HG02852 (cell line): Measurements from ENCODE around the gene GPD1L.

Source experiments
- ATAC-seq: cut with Tn5 transposase; IDR thresholded peaks from one replicate; pipeline ENCODE4 v1.9.1; 2021; ENCODE audit warnings: mild to moderate bottlenecking, moderate library complexity; ENCODE audit not compliant: unreplicated experiment

GPD1L gene

DNA sequence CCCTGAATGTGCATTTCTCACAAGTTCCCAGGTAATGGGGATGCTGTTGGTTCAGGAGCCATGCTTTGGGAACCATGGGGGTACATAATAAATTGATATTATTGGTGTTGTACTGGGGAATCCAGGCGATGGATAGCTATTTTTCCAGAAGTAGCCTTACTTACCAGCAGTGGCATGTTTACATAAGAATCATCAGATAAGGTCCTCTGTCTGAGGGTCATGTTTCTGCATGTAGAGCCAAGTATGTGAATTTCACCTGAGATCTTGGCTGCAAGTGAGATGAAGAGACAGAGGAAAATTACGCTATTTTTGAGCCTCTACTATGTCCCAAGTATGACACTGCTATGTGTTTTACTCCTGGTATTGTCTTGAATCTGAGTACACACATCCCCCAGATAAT lies 26.3 kb downstream of the GPD1L start:
- no peak for ATAC-seq

DNA sequence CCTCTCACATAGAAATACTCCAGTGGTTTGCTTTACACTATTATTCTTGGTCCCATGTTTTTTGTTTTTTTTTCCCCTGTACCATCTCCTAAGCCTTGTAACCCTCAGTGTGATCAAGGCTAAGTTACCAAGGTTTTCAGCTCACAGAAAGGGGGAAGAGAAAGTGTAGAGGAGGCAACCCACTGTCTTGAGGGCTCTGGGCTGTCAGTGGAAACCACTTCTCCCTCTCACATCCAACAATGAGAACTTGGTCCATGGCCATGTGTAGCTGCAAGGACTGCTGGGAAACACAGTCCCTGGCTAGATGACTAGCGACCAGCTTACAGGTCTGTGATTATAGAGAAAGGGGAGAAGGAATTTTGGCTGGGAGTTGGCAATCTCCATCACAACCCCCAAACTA lies 30.3 kb downstream of the GPD1L start:
- no peak for ATAC-seq

DNA sequence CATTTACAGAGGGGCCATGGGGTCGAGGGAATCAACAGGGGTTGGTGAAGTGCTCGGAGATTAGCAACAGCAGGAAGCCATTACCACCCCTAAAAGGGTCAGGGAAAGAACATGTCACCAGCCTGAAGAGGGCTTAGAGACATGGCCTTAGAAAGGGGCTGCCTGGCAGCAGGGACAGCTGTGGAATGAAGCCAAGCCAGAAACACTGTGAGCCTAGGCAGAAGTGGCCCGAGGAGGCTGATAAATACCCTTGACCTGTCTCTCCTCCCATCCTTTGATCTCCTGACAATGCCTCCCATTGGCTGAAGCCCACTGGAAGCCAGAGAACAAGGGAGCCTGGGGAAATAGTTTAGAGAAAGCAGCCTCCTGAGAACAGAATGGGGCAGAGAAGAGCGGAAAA lies 31.4 kb downstream of the GPD1L start:
- no peak for ATAC-seq

DNA sequence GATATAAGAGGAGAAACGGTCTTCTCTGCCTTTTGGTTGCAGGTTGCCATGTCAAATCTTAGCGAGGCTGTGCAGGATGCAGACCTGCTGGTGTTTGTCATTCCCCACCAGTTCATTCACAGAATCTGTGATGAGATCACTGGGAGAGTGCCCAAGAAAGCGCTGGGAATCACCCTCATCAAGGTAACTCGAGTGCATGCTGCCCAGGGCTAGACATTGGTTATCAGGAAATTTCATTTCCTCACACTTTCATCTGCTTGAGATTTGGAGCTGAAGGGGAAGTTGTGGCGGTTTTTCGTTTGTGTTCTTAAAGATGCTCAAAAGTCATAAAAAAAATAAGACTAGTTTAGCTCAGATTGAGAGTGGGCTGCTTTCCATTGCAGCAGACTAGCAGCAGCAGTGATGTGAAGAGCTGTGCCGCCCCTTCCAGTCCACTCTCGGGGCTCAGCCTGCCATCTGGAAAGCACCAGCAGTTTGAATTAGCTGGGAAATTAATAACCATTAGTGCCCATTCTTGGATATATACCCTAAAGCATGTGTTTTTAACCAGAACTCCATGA lies 32.2 kb downstream of the GPD1L start:
- no peak for ATAC-seq

DNA sequence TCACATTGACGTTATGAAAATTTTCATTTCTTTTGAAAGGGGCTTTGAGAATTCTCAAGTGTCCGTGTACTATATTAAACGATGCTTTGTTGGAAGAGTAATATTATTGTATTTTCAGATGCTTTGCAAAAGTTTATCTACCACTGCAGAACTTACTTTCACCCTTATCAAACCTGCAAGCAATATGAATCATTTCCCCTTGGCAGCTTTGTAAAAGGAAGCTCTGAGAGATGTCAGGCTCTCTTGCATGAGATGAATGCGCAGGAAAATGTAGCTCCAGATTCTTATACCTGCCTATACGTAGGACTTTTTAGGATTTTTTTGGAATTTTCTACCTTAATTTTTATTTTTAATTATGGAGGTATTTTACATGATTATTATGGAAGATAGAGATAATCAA lies 34.5 kb downstream of the GPD1L start:
- ATAC-seq = no peak

DNA sequence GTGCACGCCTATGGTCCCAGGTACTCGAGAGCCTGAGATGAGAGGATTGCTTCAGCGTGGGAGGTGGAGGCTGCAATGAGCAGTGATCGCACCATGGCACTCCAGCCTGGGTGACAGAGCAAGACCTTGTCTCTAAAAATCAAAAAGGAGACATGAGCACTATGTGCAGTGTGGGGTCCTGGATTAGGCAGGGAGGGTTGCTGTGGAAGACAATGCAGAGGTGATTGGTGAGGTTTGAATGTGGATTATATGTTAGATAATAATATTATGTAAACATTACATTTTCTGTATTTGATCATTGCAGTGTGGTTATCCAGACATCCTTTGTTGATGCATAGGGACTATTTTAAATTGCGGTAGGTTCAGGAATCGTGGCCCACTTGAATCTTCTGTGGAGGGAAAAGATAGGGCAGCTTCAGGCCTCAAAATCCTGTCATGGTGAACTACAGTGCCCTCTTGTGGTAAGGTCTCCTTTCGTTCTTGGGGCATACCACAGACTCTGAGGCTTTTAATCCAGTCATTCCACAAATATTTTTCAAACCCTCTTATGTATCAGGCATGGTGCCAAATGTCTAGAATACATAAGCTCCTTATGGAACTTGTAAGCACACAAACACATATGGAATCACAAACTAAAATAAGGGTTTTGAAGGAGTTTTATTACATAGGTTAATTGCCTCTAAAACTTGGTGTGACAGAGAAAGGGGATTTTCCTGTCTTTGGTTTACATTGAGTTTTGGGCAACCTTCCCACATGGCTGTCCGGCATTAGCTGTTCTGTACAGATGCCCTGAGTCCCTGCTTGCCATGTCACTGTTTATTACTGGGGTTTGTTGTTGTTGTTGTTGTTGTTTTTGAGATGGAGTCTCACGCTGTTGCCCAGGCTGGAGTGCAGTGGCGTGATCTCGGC lies 37.7 kb downstream of the GPD1L start:
- no peak for ATAC-seq

DNA sequence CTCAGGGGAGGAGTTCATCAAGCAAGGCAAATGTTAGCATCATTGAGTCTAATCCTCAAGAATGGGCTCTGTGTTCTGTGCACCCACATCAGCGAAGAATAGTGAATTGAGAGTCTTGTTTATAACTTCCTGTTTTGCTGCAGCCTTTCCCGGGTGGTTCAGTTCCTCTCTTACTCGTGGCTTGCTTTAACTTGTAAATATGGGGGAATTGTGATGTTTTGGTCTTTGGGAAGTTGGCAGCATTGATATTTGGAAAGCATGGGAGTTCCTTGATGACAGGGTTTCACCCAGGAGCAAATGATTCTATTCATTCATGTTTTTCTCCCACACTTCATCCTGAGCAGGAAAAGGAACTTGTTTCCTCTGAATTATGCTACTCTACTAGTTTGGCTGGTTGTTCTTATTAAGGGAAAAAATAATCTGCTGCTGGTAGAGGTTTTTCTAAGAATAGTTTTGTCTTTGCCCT lies 40.4 kb downstream of the GPD1L start:
- no peak for ATAC-seq

DNA sequence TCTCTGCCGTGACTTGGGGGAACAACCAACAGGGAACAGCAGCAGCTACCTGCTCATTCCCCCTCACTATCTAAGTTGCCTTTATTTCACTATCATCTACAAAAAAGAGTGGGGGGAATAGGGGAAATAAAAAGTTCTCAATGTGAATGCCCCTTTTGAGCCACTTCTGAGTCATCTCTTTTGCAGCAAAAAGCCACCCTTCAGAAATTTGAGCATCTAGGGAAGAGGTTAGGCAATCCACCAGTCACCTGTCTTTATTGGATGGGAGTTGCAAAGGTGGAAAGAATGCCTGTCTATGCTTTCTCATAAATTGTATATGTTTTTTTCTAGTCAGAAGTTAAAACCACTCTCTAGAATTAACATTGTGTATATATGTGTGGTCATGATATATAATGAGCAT lies 41.1 kb downstream of the GPD1L start:
- no peak for ATAC-seq

DNA sequence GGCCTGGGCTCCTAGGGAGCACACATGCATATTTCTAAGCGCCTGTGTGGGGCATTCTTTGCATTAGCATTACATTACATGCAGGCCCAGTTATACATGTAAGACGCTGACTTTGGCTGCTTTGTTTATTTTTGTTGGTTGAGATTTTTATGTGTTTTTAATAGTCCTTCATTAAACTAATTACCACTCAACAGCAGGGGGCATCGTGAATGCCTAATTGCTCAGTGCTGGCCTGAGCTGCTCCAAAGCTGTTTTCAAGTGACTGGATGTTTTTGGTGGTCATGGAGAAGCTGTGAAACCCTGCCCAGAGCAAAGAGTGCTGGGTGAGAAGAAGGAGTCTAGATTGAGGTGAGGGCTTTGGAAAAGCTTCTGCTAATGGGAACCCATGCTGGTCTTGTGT lies 41.5 kb downstream of the GPD1L start:
- ATAC-seq = no peak

DNA sequence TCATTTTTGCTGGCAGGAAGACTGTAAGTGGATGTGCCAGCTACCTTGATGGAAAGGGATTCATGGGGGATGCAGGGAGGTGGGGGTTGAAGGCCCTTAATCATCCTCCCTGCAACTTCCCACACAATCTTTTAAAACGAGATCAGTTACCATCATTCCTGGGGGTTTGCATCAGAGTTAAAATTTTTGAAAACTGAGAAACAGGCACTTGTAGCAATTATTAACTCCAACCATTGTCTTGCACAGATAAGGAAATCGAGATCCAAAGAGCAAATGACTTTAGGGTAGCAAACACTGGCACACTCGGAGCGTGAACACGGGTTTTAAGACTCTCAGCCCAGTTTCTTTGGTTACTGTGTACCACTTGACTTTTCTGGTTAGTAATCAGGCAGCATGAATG lies 41.9 kb downstream of the GPD1L start:
- no peak for ATAC-seq

DNA sequence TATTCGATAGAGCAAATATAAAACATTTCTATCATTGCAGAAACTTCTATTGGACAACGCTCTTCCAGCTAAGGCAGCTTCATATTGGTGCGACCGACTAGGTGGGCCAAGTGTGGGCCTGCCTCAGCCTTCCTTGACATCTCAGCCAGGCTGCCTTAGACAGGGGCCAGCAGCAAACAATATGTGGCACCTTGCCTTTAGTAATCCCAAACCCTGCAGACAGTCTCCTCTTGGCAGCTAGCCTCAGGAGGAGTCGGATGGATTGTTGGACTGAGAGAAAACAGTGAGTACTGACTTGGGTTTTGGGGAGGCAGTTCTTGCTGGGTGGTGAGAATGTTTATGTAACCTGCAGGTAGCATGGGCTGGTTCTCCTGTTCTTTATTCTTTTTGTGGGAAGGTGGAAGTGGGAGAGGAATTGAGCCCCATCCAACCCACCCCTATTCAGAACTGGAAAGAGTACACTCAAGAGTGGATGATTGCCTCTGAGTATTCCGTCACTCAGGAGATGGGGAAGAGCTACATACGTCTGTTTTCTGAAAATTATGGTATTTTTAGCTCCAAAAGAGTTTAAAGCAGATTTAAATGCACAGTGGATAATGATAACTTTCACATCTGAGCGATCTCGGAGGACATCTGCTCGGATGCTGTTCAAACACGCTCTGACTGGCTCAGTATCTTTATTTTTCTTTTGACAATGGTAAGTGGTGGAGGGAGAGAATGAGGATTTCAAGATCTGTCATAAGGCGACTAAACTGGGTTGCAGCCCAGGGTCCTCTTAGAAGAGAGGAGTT lies 47.2 kb downstream of the GPD1L start:
- ATAC-seq = no peak

DNA sequence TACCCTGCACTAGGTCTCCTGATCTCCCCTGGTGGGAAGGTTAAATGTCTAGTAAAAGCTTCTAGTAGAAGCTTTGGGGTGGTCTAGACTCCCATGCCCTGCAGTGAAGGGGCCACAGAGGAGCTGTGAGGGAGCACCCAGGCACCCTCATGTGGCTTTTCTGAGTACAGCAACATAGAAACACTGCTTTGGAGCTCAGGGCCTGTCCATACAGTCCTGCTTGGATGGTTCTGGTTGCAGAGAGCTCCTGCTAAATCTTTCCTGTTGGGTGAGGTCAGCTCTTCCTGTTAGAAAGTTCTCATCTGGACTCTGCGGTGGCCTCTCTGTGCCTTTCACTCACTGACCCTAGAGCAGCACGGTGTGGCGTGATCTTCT lies 47.8 kb downstream of the GPD1L start:
- ATAC-seq = no peak

DNA sequence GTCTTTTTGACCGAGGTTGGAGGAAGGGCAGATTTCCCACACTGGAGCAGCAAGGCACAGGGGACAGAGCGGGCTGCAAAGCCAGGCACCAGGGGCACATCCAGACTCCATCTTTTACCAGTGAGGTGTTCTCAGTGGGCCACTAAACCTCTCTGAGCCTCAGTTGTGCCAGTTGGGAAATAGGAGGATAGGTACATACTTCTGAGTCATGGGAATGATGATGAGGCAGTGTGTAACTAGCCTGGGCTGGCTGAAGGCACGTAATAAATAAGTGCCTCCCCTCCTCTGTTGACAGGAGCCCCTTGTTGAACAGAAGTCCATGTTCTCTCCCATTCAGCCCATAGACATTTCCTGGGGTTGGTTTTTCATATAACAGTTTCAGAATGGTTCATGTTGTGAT lies 48.7 kb downstream of the GPD1L start:
- no peak for ATAC-seq

DNA sequence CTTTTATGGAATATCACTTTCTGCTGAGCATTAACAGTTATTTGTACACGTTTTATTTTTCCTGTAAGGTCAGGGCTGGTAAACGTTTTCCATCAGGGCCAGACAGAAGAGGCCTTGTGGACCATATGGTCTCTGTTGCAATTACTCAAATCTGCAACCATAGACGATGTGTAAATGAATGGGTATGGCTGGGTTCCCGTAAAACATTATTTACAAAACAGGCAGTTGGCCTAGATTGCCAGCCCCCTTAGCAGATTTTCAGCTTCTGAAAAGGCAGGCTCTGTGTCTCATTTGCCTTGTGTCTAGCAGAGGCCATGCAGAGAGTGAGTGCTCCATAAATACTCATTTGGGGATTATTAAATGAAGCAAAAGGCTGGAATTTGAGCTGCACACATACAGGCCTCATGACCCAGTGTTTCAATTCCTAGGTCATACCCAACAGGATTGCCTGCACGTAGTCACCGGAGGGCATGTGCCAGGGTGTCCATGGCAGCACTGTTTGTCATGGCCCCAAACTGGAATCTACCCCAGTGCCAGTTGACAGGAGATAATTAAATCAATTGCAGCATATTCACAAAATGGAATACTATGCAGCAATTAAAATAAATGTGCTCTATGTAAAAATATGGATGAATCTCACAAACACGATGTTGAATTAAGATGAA lies 51.3 kb downstream of the GPD1L start:
- ATAC-seq = no peak

DNA sequence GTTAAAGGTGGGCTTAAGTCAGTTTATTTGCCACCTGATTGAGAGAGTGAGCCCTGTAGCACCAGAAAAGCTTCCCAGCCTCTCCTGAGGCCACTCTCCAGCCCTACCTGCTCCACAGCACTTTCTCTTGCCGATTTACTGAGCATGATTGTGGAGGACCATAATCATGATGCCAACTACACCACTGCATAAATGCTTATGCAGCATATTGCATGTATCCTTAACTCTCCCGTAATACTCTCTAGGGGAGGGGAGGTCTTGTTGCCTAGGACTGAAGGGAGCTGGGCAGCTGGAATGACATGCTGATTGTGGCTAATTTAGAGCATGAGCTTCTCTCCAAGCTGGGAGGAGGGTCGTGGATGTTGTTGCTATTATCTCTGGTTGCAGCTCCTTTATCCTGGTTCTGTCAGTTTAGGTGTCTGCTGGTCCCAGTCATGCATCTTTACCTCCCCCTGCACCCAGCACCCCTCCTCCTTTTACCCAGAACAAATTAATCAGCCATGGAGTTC lies 54.3 kb downstream of the GPD1L start:
- no peak for ATAC-seq

DNA sequence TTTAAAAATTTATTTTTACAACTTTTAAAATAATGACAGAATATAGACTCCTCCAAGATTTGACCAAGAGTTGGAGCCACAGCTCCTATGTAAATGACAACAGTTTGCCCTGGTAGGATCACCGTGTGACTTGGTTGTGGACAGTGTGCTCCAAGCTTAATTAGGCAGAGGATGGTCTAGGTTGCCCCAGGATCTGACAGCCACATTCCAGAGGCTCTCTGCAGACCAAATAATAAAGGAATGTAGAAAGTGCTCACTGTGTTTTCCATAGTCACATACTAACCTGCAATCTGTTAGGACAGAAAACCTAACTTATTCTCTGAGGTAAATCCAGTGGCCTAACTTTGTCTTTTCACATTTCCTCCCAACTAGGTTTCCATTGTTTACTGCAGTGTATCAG lies 59.0 kb downstream of the GPD1L start:
- no peak for ATAC-seq

DNA sequence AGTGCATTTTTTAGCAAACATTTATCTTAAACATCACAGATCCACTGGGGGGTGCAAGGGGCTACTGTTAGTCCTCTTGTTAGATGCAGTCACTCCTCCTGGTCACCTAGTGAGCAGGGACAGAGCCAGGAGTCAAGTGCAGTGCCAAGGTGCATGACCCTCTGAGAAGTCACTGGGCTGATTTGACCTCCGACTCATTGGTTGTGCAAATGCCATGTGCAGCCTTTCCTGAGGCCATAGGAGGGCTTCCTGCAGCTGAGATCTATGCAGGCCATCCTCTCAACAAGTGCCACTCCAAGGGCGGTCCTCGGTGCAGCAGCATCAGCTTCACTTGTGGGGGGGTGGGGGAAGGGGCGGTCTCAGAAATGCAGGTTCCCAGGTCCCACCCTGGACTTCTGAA lies 60.2 kb downstream of the GPD1L start:
- no peak for ATAC-seq

DNA sequence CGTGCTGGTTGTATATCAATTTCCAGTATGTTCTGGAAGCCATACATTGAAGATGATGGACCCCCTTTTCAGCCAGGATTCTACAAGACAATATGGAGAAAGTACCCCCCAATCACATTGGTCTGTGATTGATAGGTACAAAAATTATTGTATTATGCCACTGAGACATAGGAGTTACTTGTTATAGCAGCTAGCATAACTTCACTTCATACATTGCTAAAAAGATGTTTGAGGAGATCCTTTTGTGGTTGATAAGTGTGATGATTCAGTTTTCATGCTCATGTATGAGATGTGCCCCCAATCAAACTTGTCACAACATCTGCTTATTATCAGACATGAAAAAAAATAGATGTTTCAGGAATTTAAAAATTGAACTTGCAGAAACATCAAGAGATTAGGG lies 66.0 kb downstream of the GPD1L start:
- no peak for ATAC-seq

DNA sequence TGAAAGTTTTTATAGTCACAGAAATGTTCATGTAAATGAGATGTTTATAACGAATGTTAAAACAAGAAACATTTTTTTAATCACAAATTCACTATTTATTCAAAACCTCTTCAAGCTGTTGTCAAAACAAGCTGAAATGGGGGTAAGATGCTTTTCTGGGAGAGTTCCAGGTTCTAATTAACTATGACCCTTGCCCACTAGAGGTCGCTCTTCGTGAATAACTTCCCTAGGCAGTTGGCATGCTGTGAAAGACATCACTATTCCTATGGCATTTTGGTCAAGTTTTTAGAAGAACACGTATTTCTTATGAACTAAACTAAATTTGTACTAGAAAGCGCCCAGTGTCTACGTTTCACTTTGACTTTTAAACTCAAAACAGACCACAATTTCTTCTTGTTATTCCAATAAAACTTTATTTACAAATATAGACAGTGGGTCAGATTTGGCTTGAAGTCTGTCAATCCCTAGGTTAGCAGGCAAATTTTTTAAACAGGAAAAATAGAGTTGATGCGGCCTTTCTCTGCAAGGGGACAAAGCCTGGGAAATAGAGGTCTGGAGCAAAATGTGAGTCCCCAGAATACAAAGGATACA lies 69.3 kb downstream of the GPD1L start:
- ATAC-seq = no peak

DNA sequence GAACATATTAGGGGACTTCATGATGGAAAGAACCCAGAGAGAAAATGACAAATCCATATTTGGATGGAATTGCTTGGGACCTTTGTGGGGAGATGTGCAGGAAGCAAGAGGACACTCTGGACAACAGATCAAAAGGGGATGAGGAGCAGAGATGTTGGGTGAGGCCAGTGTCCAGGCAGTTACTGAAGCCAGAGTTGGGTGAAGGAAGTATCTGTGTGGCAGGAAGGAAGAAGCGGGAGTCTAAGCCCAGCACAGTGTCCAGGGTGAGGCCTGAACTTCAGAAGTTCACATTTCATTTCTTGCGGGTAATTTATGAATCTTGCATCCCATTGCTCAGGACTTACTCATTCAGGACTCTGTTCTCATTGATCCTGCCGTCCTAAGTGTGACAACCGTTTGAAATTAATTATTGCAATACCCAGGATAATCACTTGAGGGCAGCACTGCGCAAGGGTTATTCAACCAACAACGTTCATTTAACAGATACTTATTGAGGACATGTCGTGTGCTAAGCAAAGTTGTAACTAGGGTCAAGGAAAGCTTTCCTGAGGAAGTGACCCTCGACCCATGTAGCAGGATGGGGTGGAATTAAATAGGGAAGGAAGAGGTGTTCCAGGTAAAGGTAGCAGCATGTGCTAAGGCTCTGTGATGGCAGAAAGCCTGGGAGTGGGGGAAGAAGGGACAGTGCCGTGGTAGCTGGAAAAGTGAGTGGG lies 70.7 kb downstream of the GPD1L start:
- peak; percentile 48 for ATAC-seq
